NCI-H226 (cell line): ENCODE data around the gene RAMAC.
"Not testable (repeated sequence)": the region's sequence is repeated elsewhere in the genome, so short reads cannot be mapped to it uniquely, and the experiment has no call there.

Source experiments
- DNase-seq: peaks from one replicate; pipeline ENCODE4 v3.0.0-alpha.2; 2015

Gene RAMAC

GRCh38 chr15:82985688-82986441, at the start of gene RAMAC:
Gene RAMAC, plus strand, starts transcription at chr15:82986210. Its CDS starts 2,809 bp downstream, at chr15:82989019.
- DNase-seq: peak; percentile 97

GRCh38 chr15:82936966-82937711, 48.9 kb upstream of the RAMAC start:
- DNase-seq: peak; percentile 52

GRCh38 chr15:82937712-82938058, 48.3 kb upstream of the RAMAC start:
- DNase-seq: no peak

- DNase-seq: not testable (repeated sequence)
Observed at GRCh38 chr15:82939678-82940077, 46.3 kb upstream of the RAMAC start.

- peak; percentile 63 for DNase-seq
Observed at GRCh38 chr15:82942691-82943090, 43.3 kb upstream of the RAMAC start.

GRCh38 chr15:82943176-82943575, 42.8 kb upstream of the RAMAC start:
- DNase-seq: no peak

- no peak for DNase-seq
Observed at GRCh38 chr15:82944056-82944455, 42.0 kb upstream of the RAMAC start.

- no peak for DNase-seq
Observed at GRCh38 chr15:82944821-82945220, 41.2 kb upstream of the RAMAC start.

GRCh38 chr15:82945326-82945725, 40.7 kb upstream of the RAMAC start:
- DNase-seq: no peak

GRCh38 chr15:82946155-82946701, 39.8 kb upstream of the RAMAC start:
- DNase-seq: no peak

GRCh38 chr15:82950295-82950694, 35.7 kb upstream of the RAMAC start:
- DNase-seq: no peak

GRCh38 chr15:82950746-82951370, 35.2 kb upstream of the RAMAC start:
- DNase-seq: no peak

- DNase-seq: no peak
Observed at GRCh38 chr15:82951472-82952157, 34.4 kb upstream of the RAMAC start.

GRCh38 chr15:82952158-82953081, 33.6 kb upstream of the RAMAC start, which contains the start of gene HOMER2:
Gene HOMER2, minus strand, starts transcription at chr15:82952720. Its CDS starts 185 bp downstream, at chr15:82952535.
- DNase-seq: peak; percentile 9

- DNase-seq: no peak
Observed at GRCh38 chr15:82958638-82959037, 27.4 kb upstream of the RAMAC start.

- DNase-seq: no peak
Observed at GRCh38 chr15:82959423-82959822, 26.6 kb upstream of the RAMAC start.

- no peak for DNase-seq
Observed at GRCh38 chr15:82960766-82961165, 25.2 kb upstream of the RAMAC start.

GRCh38 chr15:82963471-82964341, 22.3 kb upstream of the RAMAC start:
- DNase-seq: no peak

GRCh38 chr15:82964890-82965289, 21.1 kb upstream of the RAMAC start:
- no peak for DNase-seq

GRCh38 chr15:82966671-82967071, 19.3 kb upstream of the RAMAC start:
- no peak for DNase-seq

GRCh38 chr15:82968066-82968465, 17.9 kb upstream of the RAMAC start:
- DNase-seq: peak; percentile 68
